D721Med (cell line): ENCODE measurements around the gene AIPL1.
A peak's percentile ranks its signal among the peaks of the same experiment; 100 is the strongest.
"Not testable (repeated sequence)": the region's sequence is repeated elsewhere in the genome, so short reads cannot be mapped to it uniquely, and the experiment has no call there.

Experiments
- DNase-seq: peaks from one replicate; pipeline ENCODE4 v3.0.0; 2011; ENCODE audit warnings: low spot score; ENCODE audit not compliant: insufficient read length
- FAIRE-seq: peaks from 2 replicates; lab custom pipeline; 2011; peaks lifted over from hg19 to GRCh38; lab: Jason Lieb, UNC
- TF ChIP-seq, protein P1 (sequence below): IDR thresholded peaks from 2 replicates; pipeline ENCODE4 v1.5.1; 2012; ENCODE audit warnings: mild to moderate bottlenecking, control low read depth; ENCODE audit not compliant: insufficient read depth; ENCODE audit errors: missing control alignments

The AIPL1 gene, protein sequence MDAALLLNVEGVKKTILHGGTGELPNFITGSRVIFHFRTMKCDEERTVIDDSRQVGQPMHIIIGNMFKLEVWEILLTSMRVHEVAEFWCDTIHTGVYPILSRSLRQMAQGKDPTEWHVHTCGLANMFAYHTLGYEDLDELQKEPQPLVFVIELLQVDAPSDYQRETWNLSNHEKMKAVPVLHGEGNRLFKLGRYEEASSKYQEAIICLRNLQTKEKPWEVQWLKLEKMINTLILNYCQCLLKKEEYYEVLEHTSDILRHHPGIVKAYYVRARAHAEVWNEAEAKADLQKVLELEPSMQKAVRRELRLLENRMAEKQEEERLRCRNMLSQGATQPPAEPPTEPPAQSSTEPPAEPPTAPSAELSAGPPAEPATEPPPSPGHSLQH

DNA sequence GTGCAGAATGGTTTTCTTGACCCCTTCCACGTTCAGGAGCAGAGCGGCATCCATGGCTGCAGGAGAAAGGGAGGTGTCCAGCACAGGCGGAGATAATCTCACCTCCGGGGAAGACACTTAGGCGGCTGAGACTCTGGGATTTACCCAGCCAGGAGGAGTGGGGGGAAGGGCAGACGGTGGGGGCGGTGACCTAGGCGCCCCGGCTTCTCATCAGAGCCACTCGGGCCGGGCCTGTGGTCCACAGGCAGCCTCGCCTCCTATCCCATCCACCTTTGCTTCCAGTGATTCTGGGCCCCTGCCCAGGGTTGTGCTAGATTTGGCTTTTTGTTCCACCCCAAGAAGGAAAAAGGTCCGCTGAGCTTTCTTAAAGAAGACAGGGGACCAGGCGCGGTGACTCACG is at the start of gene AIPL1:
TSS of gene AIPL1 (minus strand) at position 71 of the 400 bp plus-strand sequence. CDS start at position 54, 17 bp downstream.
- FAIRE-seq (no peak), DNase-seq (peak; percentile 75)
- TF ChIP-seq, protein P1, sequence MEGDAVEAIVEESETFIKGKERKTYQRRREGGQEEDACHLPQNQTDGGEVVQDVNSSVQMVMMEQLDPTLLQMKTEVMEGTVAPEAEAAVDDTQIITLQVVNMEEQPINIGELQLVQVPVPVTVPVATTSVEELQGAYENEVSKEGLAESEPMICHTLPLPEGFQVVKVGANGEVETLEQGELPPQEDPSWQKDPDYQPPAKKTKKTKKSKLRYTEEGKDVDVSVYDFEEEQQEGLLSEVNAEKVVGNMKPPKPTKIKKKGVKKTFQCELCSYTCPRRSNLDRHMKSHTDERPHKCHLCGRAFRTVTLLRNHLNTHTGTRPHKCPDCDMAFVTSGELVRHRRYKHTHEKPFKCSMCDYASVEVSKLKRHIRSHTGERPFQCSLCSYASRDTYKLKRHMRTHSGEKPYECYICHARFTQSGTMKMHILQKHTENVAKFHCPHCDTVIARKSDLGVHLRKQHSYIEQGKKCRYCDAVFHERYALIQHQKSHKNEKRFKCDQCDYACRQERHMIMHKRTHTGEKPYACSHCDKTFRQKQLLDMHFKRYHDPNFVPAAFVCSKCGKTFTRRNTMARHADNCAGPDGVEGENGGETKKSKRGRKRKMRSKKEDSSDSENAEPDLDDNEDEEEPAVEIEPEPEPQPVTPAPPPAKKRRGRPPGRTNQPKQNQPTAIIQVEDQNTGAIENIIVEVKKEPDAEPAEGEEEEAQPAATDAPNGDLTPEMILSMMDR = no peak

- no peak for DNase-seq
- TF ChIP-seq, protein P1 = no peak
- FAIRE-seq = no peak
Measured at GRCh38 chr17:6483507-6483906, 48.6 kb upstream of the AIPL1 start.

- not testable (repeated sequence) for FAIRE-seq
Measured at GRCh38 chr17:6482796-6483195, 47.9 kb upstream of the AIPL1 start.

DNA sequence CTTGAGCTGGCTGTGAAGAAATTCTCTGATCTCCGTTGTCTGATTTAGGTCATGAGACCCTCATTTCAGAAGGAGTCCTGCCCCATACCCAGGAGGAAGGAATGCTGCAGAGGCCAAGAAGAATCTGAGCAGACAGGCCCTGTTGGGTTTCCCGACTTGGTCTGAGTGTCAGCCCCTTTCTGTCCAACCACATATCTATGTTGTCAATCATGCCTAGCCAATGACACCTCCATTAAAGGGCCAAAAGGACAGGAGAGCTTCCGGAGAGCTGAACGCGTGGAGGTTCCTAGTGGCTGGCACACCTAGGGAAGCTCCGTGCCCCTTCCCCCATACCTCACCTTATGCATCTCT is 47.2 kb upstream of the AIPL1 start:
- DNase-seq (no peak), FAIRE-seq (no peak)
- TF ChIP-seq, protein P1 = no peak

More at GRCh38 chr17:6482796-6483195, 47.9 kb upstream of the AIPL1 start:
- not testable (repeated sequence) for DNase-seq

DNA sequence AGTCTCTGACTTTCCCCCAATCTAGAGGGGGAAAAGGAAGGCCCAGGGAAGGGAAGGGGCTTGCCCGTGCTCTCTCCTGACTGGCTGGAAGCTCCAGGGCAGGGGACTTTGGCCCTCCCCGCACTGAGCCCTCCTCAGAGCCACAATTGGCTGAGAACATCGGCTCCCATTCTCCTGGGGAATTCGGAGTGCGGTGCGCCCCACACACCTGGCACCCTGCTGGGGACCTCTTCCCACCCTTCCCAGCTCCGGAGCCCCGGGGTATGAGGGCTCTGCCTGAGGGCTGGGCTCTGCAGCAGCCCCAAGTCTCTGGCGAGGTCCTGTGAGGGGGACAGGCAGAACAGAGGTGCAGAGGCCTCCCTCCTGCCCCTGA is 45.4 kb upstream of the AIPL1 start:
- DNase-seq (no peak), FAIRE-seq (no peak)
- TF ChIP-seq, protein P1 = no peak

DNA sequence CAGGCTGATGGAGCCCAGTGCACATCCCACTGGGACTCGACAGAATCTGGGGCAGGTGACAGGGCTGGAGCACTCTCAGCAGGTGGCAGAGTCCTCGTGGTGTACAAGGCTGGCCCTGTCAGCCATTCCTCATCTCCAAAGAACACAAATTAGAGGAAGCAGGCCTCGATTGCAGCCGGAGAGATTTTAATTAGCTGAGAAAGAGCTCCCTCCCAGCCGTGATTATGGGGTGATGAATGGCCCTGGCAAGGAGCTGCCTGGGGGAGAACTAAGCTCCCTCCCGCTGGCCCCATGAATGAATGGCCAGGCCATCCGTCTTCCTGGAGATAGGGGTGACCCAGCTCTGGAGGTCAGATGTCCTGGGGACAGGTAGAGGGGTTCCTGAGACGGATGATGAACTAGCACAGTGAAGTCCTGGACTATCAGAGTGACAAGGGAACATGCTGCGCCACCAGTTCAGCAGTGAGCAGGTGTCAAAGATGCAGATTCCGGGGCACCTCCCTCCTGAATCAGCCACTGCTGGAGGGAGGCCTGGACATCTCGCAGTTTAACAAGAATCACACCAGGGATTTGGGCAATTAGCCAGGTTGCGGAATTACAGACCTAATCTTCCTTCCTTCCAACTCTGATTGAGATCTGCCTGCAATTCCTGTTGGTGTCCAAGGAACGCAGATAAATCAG is 44.8 kb upstream of the AIPL1 start:
- TF ChIP-seq, protein P1 = no peak
- FAIRE-seq (no peak), DNase-seq (peak; percentile 81)

DNA sequence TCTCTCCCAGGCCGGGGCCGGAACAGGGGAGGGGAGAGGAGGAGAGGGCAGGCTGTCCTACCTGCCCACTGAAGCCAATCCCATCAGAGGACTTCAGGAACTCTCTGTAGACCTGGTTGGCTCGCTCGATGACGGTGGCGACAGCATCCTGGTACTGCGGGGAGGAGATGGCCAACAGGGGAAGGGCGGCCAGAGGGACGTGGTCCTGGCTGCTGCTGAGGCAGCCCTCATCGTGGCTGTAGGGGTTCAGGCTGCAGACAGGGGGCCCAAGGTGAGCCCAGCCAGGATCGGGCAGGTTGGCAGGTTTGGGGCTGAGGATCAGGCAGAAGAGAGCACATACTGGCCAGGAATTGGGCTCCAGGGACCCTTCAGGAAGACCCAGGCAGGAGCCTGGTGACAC is 43.6 kb upstream of the AIPL1 start:
- DNase-seq (no peak), FAIRE-seq (no peak)
- TF ChIP-seq, protein P1 = no peak
